ENCODE measurements around the gene DCDC2.
"Not testable (repeated sequence)": the region's sequence is repeated elsewhere in the genome, so short reads cannot be mapped to it uniquely, and the experiment has no call there.

DCDC2 gene

GRCh38 chr6:24378473-24379097 is 20.7 kb upstream of the DCDC2 start:
- no peak for DNase-seq

GRCh38 chr6:24376871-24377270 is 19.0 kb upstream of the DCDC2 start:
- no peak for DNase-seq

GRCh38 chr6:24374612-24375011 is 16.8 kb upstream of the DCDC2 start:
- no peak for DNase-seq

- DNase-seq, result not testable (repeated sequence)
Observed at GRCh38 chr6:24365103-24365633, 7.3 kb upstream of the DCDC2 start.

- DNase-seq, result not testable (repeated sequence)
Observed at GRCh38 chr6:24362363-24362762, 4.5 kb upstream of the DCDC2 start.

GRCh38 chr6:24359640-24360454 is 2.0 kb upstream of the DCDC2 start:
- DNase-seq, result peak; percentile 96

- no peak for DNase-seq
Observed at GRCh38 chr6:24358219-24358821, 461 bp upstream of the DCDC2 start.

- peak; percentile 57 for DNase-seq
Observed at GRCh38 chr6:24356310-24356973, 1.4 kb downstream of the DCDC2 start.

- DNase-seq, result no peak
Observed at GRCh38 chr6:24355393-24355792, 2.5 kb downstream of the DCDC2 start.

- DNase-seq, result peak; percentile 17
Observed at GRCh38 chr6:24353861-24354260, 4.0 kb downstream of the DCDC2 start.

GRCh38 chr6:24352434-24352833 is 5.4 kb downstream of the DCDC2 start:
- DNase-seq, result no peak

- DNase-seq, result no peak
Observed at GRCh38 chr6:24344976-24345375, 12.9 kb downstream of the DCDC2 start.

- no peak for DNase-seq
Observed at GRCh38 chr6:24340998-24341938, 16.6 kb downstream of the DCDC2 start.

GRCh38 chr6:24339932-24340331 is 17.9 kb downstream of the DCDC2 start:
- DNase-seq, result no peak

- DNase-seq, result no peak
Observed at GRCh38 chr6:24334285-24334684, 23.6 kb downstream of the DCDC2 start.

- no peak for DNase-seq
Observed at GRCh38 chr6:24332317-24332716, 25.5 kb downstream of the DCDC2 start.

- peak; percentile 72 for DNase-seq
Observed at GRCh38 chr6:24330137-24330732, 27.6 kb downstream of the DCDC2 start.

GRCh38 chr6:24329451-24329850 is 28.4 kb downstream of the DCDC2 start:
- DNase-seq, result no peak

GRCh38 chr6:24329022-24329421 is 28.8 kb downstream of the DCDC2 start:
- DNase-seq, result no peak

- DNase-seq, result no peak
Observed at GRCh38 chr6:24327756-24328155, 30.1 kb downstream of the DCDC2 start.

- DNase-seq, result no peak
Observed at GRCh38 chr6:24325978-24326377, 31.9 kb downstream of the DCDC2 start.

- DNase-seq, result no peak
Observed at GRCh38 chr6:24324617-24325016, 33.2 kb downstream of the DCDC2 start.

Data from NCI-H2227 treated with DMSO at 0.1 percent for 48 hours (cell line).